HG03280 (cell line): Measurements from ENCODE around the gene RAB11FIP4.

Experiments
- ATAC-seq: cut with Tn5 transposase; IDR thresholded peaks from one replicate; pipeline ENCODE4 v1.9.1; 2021; ENCODE audit warnings: mild to moderate bottlenecking, moderate library complexity; ENCODE audit not compliant: unreplicated experiment

Gene RAB11FIP4

DNA sequence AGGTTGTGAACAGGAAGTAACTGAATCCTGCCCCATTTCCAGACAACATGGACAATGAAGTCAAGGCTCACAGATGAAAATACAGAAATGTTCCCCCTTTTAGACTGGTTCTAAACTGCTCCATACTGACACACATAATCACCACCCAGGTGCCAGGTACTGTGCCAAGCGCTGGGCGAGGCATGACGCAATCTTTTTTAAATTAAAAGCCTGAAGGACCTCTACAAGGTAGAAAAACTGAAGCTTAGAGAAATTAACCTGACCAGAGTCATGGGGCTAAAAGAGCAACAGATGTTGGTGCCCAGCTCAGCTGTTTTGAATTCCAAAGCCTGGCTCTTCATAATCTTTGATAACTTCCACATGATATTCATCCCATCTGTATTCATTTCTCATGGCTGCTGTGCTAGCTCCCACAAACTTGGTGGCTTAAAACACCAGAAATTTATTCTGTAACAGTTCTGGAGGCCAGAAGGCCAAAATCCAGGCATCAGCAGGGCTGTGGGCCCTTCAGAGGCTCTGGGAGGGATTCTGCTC is 4.9 kb upstream of the RAB11FIP4 start:
- no peak for ATAC-seq

DNA sequence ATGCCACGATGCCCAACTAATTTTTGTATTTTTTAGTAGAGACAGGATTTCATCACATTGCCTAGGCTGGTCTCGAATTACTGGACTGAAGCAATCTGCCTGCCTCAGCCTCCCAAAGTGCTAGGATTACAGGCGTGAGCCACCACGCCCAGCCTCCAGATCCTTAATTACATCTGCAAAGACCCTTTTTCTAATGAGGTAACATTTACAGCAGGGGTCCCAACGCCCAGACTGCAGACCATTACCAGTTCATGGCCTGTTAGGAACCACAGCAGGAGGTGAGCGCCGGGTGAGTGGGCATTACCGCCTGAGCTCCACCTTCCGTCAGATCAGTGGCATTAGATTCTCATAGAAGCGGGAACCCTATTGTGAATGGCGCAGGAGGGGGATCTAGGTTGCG is 4.0 kb upstream of the RAB11FIP4 start:
- no peak for ATAC-seq

- ATAC-seq: no peak
These were observed 3.1 kb upstream of the RAB11FIP4 start for GRCh38 chr17:31388351-31388750.

- ATAC-seq: no peak
These were observed 2.5 kb upstream of the RAB11FIP4 start for GRCh38 chr17:31388770-31389656.

GRCh38 chr17:31389657-31390381 is 1.7 kb upstream of the RAB11FIP4 start:
- ATAC-seq: no peak

GRCh38 chr17:31390426-31390747 is 1.1 kb upstream of the RAB11FIP4 start:
- ATAC-seq: no peak

- ATAC-seq: no peak
These were observed 553 bp upstream of the RAB11FIP4 start for GRCh38 chr17:31390748-31391495.

- ATAC-seq: no peak
These were observed 754 bp downstream of the RAB11FIP4 start for GRCh38 chr17:31392002-31392855.

- ATAC-seq: no peak
These were observed 1.6 kb downstream of the RAB11FIP4 start for GRCh38 chr17:31392856-31393748.

DNA sequence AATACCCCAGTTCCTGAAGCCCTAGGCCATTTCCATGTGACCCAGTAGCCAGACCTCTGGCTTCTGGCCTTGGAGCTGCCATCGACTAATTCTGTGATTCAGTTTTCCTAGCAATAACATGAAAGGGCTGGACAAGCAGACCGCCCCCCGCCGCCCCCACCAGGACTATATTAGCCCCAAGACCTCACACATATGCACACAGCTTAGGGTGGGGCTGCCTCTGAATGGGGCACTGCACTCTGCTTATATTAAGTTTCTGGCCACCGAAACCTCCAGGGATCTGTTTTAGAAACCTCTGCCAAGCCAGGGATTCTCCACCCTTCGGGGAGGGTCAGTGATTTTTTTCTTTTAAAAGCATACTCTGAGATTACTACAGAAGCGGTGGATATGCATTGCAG is 2.3 kb downstream of the RAB11FIP4 start:
- ATAC-seq: no peak

- ATAC-seq: no peak
These were observed 3.1 kb downstream of the RAB11FIP4 start for GRCh38 chr17:31394544-31394943.

DNA sequence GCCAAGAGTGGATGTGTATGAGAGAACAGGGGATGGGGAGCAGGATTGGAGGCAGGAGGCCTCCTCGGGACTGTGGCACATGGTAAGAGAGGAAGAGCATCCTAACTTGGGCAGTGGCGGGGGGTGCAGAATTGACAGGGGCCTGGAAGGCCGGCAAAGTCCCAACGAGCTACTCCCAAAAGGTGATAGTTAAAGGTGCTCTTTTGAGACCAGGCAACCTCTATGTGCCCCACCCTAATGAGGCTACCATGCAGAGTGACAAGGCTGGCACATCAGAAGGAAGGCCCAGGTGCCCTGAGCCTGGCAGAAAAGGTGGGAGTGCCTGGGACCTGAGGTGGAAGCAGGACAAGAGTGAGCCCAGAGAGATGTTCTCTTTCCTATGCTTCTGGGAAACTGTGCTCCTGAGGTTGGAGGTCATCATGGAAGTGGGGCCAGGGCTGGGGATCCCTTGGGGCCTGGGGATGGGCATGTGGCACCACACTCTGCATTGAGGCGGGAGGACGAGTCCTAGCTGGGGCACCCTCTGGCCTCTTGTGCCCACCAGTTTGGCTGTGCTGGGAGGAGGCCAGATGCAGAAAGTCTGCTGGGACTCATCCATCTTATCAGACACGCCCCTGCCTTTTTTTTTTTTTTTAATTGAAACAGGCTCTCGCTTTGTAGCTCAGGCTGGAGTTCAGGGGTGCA is 5.9 kb downstream of the RAB11FIP4 start:
- ATAC-seq: no peak

DNA sequence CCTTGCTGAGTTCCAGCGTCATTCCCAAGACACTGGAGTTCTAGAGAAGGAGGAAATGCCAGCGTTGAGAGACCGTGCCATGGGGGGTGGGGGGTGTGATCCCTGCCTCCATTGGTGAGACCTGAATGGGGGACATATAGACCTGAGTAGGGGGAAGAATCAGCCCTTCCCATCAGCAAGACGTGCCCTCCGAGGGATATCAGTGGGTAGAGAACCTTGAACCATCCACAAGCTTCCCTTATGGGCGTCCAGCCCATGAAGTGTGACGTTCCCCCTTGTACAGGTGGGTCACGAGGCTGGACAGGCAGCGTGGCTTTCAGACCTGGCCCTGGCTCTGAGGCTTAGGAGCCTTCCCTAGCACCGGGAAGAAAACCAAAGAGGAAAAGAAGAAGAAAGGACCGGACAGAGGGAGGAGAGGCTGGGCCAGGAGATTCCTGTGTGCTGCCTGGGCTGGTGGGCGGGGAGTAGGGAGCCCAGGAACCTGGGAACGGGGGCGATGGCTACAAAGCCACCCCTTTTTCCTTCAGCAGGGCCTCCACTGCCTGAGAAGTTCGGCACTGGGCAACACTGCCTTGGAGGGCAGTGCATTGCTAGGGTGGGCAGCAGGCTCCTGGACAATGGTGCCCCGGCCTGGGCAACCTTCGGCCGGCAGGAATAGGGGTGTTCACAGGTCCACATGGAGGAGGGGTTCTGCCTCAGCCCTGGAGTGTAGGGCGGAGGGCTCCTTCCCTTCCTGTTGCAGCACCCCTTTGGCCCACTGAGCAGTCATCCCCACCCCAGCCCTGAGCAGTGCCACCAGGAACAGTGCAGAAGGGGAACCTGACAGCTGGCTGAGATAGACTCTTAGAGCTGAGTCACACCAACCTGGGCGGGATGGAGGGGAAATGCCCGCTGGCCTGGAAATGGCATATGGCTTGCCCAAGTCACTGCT is 7.2 kb downstream of the RAB11FIP4 start:
- no peak for ATAC-seq

DNA sequence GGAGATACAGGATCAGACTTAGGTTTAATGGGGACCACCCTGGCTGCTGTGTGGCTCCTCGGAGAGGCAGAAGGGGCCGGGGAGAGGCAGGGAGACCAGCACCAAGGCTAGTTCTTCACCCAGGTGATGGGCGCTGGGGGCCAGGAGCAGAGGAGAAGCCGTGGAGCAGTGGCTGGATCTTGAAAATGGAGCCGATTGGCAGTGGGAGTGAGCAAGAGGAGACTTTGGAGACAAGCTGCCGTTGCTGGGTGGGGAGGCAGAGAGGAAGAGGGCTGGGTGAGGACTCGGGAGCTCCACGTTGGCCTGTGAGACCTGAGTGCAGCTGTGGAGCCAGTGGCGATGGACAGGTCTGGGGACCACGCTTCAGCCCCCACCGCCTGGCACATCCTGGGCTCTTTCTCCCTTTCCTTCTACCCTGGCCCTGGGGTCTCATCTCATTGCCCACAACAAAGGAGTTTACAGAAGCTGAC is 9.0 kb downstream of the RAB11FIP4 start:
- no peak for ATAC-seq

GRCh38 chr17:31401456-31402254 is 10.2 kb downstream of the RAB11FIP4 start:
- no peak for ATAC-seq

- no peak for ATAC-seq
These were observed 12.8 kb downstream of the RAB11FIP4 start for GRCh38 chr17:31404028-31404949.
